GM12892 (cell line): Measurements from ENCODE around the gene DNAL4.

Experiments used
- DNase-seq: peaks from one replicate; pipeline ENCODE4 v3.0.0; 2011; ENCODE audit not compliant: insufficient read length
- FAIRE-seq: peaks from 2 replicates; lab custom pipeline; 2011; peaks lifted over from hg19 to GRCh38; lab: Jason Lieb, UNC
- POLR2A ChIP-seq: IDR thresholded peaks from 2 replicates; pipeline ENCODE4 v1.6.1; 2011; ENCODE audit warnings: low read depth, low read length, control low read depth
- POLR2AphosphoS5 ChIP-seq: IDR thresholded peaks from 2 replicates; pipeline ENCODE4 v1.6.1; 2011; ENCODE audit warnings: low read depth, low read length, control low read depth
- TAF1 ChIP-seq: IDR thresholded peaks from 2 replicates; pipeline ENCODE4 v1.6.1; 2011; ENCODE audit warnings: low read depth, mild to moderate bottlenecking, control low read depth, low read length, borderline replicate concordance

Gene DNAL4

GRCh38 chr22:38760477-38761201 lies 33.3 kb downstream of the DNAL4 start:
- DNase-seq (no peak), FAIRE-seq (no peak)
- TF ChIP-seq POLR2AphosphoS5 (no peak), TAF1 (no peak)

DNA sequence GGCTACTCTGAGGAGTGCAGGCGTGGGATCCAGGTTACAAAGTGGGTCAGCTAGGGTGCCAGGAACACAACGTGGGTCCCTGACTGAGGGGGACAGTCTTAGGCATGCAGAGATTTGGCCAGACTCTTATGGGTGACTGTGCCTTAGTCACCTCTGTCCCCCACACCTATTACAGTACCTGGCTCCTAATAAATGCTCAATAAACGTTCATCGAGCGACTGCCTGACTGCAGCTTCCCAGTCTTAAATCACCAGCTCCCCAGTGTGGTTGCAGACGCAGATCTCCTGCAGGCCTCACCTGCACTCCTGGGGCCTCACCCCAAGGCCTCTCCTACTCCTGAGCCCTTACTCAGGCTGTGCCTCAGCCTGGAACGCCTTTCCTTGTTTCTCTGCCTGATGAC lies 34.9 kb downstream of the DNAL4 start:
- FAIRE-seq (peak; percentile 50), DNase-seq (no peak)
- TF ChIP-seq POLR2AphosphoS5 (no peak), POLR2A (no peak), TAF1 (no peak)

- DNase-seq (no peak), FAIRE-seq (peak; percentile 91)
Measured at GRCh38 chr22:38758276-38758945, 35.5 kb downstream of the DNAL4 start.

DNA sequence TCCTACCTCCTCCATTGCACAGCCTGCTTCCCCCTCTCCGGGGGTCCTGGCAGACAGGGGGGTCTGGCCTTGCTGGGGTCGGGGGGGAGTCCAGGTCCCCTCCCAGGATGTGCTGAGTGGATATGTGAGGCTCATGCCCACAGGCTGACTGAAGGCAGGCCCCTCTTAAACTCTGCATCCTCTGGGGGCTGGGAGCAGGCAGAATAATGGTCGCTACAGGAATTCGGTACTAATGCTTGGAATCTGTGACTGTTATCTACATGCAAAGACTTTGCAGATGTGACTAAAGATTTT lies 36.5 kb downstream of the DNAL4 start:
- no peak for DNase-seq
- no peak for FAIRE-seq
- no peak for TF ChIP-seq POLR2AphosphoS5
- no peak for TF ChIP-seq POLR2A
- TF ChIP-seq TAF1 = no peak

More at GRCh38 chr22:38758276-38758945, 35.5 kb downstream of the DNAL4 start:
- TF ChIP-seq POLR2A (no peak), POLR2AphosphoS5 (no peak), TAF1 (no peak)

GRCh38 chr22:38756711-38757463 lies 37.1 kb downstream of the DNAL4 start:
- DNase-seq (no peak), FAIRE-seq (peak; percentile 82)
- TF ChIP-seq POLR2A = no peak
- no peak for TF ChIP-seq POLR2AphosphoS5
- no peak for TF ChIP-seq TAF1

GRCh38 chr22:38755911-38756532 lies 37.9 kb downstream of the DNAL4 start, which contains the start of gene SUN2:
TSS of gene SUN2 (minus strand) at chr22:38755998. CDS start at chr22:38752628, 3,370 bp downstream.
- FAIRE-seq = peak; percentile 98

DNA sequence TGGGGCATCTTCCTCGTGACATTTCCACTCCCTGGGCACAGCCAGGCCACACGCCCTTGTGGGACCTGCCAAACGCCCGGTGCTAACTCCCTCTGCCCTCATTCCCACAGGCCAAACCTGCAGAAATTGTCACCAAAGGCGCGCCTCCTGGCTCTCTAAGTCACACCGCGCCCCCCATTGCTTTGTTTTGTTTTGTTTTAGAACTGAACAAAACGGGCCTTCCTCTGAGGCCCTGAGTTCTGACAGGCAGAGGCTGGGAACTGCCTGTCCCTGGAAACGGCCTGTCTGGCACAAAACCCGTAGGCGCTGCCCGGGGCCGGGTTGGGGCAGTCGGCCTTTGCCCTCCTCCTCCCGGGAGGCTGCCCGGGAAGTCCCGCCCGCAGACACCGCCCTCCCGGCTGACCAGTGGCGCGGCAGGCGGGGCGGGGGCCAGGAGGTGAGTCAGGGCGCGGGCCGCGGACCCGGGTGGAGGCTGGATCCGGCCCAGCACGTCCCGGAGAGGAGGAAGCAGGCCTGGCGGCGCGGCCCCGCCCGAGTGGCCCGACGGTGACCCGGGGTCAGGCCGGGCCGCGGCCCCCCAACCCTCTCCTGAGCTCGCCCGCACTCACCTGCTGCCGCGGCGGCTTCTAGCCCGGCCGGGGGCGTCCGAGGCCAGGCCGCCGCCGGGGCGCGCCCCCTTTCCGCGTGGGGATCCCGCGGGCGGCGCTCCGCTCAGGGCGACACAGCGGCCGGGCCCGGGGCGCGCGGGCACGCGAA lies 38.6 kb downstream of the DNAL4 start:
- DNase-seq (peak; percentile 54), FAIRE-seq (no peak)
- TF ChIP-seq TAF1 = no peak
- TF ChIP-seq POLR2A = no peak
- no peak for TF ChIP-seq POLR2AphosphoS5

More at GRCh38 chr22:38755911-38756532, 37.9 kb downstream of the DNAL4 start, which contains the start of gene SUN2:
- TF ChIP-seq TAF1 (0 out of 2 replicates have a peak, but pooled peaks have one; percentile 20), POLR2AphosphoS5 (no peak; the same call in 1 of the 2 replicates), POLR2A (peak; percentile 67; the same call in 1 of the 2 replicates)
- DNase-seq = peak; percentile 98

DNA sequence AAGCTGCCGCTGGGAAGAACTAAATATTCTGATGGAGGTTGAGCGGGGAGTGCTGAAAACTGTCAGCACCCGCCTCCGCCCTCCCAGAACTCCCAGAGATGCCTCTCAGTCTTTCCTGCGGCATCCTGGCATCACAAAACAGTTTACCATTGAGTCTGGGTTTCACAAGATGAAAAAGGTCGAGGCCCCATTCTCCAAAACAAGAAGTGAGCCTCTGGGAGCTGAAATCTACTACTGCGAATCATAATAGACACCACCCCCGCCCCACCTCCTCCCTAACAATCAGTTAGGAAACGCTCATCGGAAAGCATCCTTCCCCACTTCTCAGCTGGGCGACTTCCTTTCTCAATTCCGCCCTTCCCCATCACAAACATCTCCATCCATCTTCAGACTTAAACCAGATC lies 39.2 kb downstream of the DNAL4 start:
- TF ChIP-seq TAF1 = no peak
- TF ChIP-seq POLR2AphosphoS5 = no peak; the same call in 1 of the 2 replicates
- TF ChIP-seq POLR2A = no peak
- no peak for DNase-seq
- FAIRE-seq = no peak

DNA sequence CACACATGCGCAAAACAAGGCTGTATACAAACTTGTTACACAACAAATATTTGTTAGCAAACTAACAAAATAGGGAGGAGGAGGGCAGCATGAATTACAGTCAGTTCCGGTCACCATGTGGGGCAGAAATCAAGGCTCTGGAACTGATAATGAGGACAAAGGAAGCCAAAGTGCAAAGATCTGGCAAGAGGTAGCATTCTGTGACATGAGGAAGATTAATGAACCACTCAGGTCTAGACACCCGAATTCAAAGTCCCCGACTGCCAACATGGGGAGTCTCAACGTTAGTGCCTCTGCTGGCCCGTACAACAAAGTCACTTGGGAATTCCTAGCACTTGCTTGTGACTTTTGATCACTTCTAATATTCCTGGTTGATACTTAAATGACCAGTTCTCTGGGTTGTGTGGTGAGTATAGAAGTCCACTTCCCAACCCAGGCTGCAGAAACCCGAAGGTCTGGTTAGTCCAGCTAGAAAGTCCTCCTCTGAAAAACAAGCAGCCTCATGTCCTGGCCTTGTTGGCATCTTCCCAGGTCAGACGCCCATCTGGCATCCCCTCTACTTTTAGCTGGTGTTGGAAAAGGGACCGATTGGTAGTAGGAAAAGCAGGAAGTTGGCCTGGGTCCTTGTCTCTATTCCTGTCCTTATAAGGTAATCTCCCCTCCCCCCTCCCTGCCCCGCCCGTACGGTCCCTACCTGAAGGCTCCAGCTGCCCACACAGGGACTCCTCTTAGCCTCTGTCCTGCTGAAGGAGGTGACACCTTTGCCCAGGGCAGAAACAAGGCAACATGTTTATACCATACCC lies 39.8 kb downstream of the DNAL4 start:
- FAIRE-seq = peak; percentile 70
- no peak for TF ChIP-seq POLR2A
- TF ChIP-seq TAF1 = no peak
- no peak for TF ChIP-seq POLR2AphosphoS5
- no peak for DNase-seq
